IPS-18a (cell line): Measurements from ENCODE around the gene RPL13.

ENCODE experiments used
- H3K27ac ChIP-seq: one replicate; pipeline ENCODE4 v1.5.1; 2013; ENCODE audit warnings: low read length
- H3K27me3 ChIP-seq: one replicate; pipeline ENCODE4 v1.6.1; 2013; ENCODE audit warnings: mild to moderate bottlenecking, low read length; ENCODE audit not compliant: control insufficient read depth, insufficient read depth
- H3K36me3 ChIP-seq: one replicate; pipeline ENCODE4 v1.6.1; 2013; ENCODE audit warnings: low read depth, low read length; ENCODE audit not compliant: control insufficient read depth
- H3K4me1 ChIP-seq: one replicate; pipeline ENCODE4 v1.6.1; 2013; ENCODE audit warnings: low read depth, low read length; ENCODE audit not compliant: control insufficient read depth
- H3K4me3 ChIP-seq: one replicate; pipeline ENCODE4 v1.5.1; 2013; ENCODE audit warnings: low read length
- H3K9ac ChIP-seq: one replicate; pipeline ENCODE4 v1.6.1; 2013; ENCODE audit warnings: mild to moderate bottlenecking, low read length, moderate library complexity
- H3K9me3 ChIP-seq: one replicate; pipeline ENCODE4 v1.6.1; 2013; ENCODE audit warnings: low read depth, low read length; ENCODE audit not compliant: control insufficient read depth

Gene RPL13

GRCh38 chr16:89596957-89597649 is 36.6 kb downstream of the RPL13 start:
- Histone ChIP-seq H3K27ac (no peak overlapping the region), H3K4me3 (no peak overlapping the region), H3K36me3 (no peaks in the 10 kb centered on the region), H3K4me1 (no peaks in the 10 kb centered on the region), H3K9me3 (no peaks in the 10 kb centered on the region), H3K27me3 (no peaks in the 10 kb centered on the region), H3K9ac (no peak overlapping the region)

GRCh38 chr16:89598199-89598598 is 37.7 kb downstream of the RPL13 start:
- no peak overlapping the region for H3K27ac ChIP-seq

DNA sequence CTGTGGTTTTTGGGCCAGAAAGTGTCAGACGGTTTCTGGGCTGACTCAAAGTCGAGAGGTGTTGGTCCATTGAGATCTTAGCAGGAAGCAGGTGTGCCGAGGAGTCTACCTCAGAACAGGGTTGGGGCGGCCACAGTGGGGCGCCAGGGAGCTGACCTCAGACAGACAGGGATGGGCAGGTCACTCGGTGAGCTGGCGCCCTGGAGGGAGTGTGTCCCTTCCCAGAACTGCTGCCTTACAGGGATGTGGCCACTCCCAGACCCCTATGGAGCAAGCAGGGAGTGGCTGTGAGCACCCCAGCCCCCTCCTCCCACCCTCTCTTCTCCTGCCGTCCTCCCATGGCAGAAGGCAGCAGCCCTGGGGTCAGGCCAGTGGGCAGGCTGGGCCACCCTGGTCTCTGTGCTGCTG is 39.0 kb downstream of the RPL13 start:
- Histone ChIP-seq H3K36me3 (no peaks in the 10 kb centered on the region), H3K9ac (no peak overlapping the region), H3K27me3 (no peaks in the 10 kb centered on the region), H3K9me3 (no peaks in the 10 kb centered on the region), H3K27ac (no peak overlapping the region), H3K4me3 (no peak overlapping the region), H3K4me1 (peaks cover 3% of the 10 kb centered on the region)

More at GRCh38 chr16:89598199-89598598, 37.7 kb downstream of the RPL13 start:
- H3K36me3 ChIP-seq = no peaks in the 10 kb centered on the region
- H3K27me3 ChIP-seq = no peaks in the 10 kb centered on the region
- no peak overlapping the region for H3K4me3 ChIP-seq
- peaks cover 3% of the 10 kb centered on the region for H3K4me1 ChIP-seq
- H3K9ac ChIP-seq = no peak overlapping the region
- no peaks in the 10 kb centered on the region for H3K9me3 ChIP-seq

DNA sequence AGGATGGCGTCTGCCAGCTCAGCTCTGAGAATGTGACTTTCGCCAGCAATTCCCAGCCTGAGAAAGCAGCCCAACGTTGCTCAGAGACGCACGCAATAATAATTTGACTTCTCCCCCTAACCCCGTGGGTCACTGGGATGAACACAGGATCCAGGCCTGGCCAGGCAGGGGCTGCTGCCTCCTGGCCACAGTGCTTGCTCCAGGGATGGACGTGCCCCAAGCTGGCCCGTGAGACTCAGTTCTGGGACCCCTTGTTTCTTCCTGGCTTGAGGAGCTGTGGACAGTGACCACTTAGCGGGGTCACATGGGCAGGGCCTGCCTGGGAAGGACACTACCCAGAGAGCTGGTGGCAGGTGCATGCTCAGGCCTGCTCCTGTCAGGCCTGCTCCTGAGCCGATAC is 39.4 kb downstream of the RPL13 start:
- Histone ChIP-seq H3K4me1 (peaks cover 3% of the 10 kb centered on the region), H3K36me3 (no peaks in the 10 kb centered on the region), H3K9me3 (no peaks in the 10 kb centered on the region), H3K27ac (no peak overlapping the region), H3K9ac (no peak overlapping the region), H3K4me3 (no peak overlapping the region), H3K27me3 (no peaks in the 10 kb centered on the region)

DNA sequence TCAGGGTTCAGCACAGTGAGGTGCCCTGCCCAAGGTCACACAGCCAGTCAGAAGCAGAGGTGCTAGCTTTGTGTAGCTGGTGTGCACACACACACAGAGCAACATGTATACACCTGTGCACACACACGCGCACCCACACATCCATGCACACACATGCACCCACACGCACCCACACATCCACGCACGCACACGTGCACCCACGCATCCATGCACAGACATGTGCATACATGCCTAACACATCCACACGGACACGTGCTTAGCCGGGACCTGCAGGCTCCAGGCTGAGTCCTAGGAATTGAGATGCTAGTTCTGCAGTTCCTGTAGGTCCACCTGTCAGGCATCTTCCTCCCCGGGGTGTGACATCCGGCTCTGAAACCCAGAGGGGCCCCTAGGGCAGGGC is 39.9 kb downstream of the RPL13 start:
- Histone ChIP-seq H3K27ac (no peak overlapping the region), H3K36me3 (no peaks in the 10 kb centered on the region), H3K27me3 (no peaks in the 10 kb centered on the region), H3K4me3 (no peak overlapping the region), H3K9me3 (no peaks in the 10 kb centered on the region), H3K4me1 (peaks cover 3% of the 10 kb centered on the region), H3K9ac (no peak overlapping the region)

DNA sequence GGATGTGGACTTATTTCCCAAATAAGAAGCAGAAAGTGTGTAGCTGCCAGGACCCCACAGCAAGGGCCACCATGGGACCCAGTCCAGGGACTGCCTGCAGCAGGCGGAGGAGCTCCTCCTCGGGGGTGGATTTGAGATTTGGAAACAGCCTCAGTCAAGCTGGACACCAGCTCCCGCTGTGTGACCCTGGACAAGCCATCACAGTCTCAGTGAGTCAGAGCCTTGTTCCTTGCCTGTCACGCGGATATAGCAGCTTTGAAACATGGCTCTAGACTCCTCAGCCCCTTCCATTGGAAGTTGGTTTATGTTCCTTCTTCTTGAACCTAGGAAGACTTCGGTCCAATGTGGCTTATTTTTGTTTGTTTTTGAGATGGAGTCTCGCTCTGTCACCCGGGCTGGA is 40.5 kb downstream of the RPL13 start:
- Histone ChIP-seq H3K4me3 (no peak overlapping the region), H3K9me3 (no peaks in the 10 kb centered on the region), H3K27me3 (no peaks in the 10 kb centered on the region), H3K36me3 (no peaks in the 10 kb centered on the region), H3K27ac (no peak overlapping the region), H3K9ac (no peak overlapping the region), H3K4me1 (peaks cover 3% of the 10 kb centered on the region)

DNA sequence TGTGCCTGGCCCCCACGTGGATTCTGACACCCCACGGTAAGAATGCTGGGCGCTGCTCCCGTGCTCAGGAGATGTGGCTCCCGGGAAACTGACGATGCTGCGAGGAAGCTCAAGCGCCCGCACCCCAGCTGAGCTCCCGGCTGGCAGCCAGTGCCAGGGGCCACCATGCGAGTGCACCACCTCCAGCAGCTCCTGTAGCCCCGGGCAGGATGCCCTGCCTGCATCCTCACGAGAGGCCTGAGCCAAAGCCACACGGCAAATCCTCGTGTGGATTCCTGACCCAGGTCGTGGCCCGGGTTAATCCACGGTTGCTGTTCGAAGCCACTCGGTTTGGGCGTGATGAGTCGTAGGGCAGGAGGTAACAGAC is 41.4 kb downstream of the RPL13 start:
- H3K9ac ChIP-seq = no peak overlapping the region
- H3K36me3 ChIP-seq = no peaks in the 10 kb centered on the region
- no peaks in the 10 kb centered on the region for H3K27me3 ChIP-seq
- peaks cover 3% of the 10 kb centered on the region for H3K4me1 ChIP-seq
- no peaks in the 10 kb centered on the region for H3K9me3 ChIP-seq
- H3K4me3 ChIP-seq = no peak overlapping the region
- no peak overlapping the region for H3K27ac ChIP-seq

DNA sequence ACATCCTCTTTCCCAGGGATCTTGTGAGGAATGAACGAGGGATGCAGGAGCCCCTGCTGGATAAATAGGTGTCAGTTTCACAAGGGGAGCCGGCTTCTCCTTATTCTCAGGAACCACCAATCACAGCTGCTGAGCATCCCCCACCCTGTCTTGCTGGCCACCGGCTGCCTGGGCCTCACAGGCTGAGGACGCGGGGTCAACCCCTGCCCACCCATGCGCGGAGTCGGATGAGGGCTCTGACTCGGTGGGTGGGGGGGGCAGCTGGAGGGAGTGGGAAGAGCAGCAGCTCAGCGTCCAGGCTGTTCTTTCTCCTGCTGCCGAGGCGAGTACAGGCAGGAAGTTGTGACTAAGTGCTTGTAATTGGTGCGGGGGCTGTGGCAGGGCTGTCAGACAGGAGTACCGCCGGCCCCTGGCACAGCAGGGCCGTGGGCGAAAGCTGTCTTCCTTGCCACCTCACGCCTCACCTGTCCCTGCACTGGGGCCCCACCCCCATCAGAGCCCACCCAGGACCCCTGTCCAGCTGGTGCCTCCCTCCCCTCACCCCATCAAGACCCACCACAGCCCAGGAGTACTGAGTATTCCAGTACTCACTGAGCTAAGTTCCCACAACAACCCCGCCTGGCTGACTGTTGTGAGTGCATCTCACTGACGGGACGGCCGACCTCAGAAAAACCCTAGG is 41.9 kb downstream of the RPL13 start:
- Histone ChIP-seq H3K4me1 (peaks cover 3% of the 10 kb centered on the region), H3K27ac (no peak overlapping the region), H3K9ac (no peak overlapping the region), H3K36me3 (no peaks in the 10 kb centered on the region), H3K27me3 (no peaks in the 10 kb centered on the region), H3K9me3 (no peaks in the 10 kb centered on the region), H3K4me3 (no peak overlapping the region)

- H3K4me3 ChIP-seq = no peak overlapping the region
- no peaks in the 10 kb centered on the region for H3K9me3 ChIP-seq
- H3K9ac ChIP-seq = no peak overlapping the region
- peaks cover 3% of the 10 kb centered on the region for H3K4me1 ChIP-seq
- no peaks in the 10 kb centered on the region for H3K36me3 ChIP-seq
- H3K27ac ChIP-seq = no peak overlapping the region
- H3K27me3 ChIP-seq = no peaks in the 10 kb centered on the region
Observed at GRCh38 chr16:89602952-89603590, 42.6 kb downstream of the RPL13 start.

DNA sequence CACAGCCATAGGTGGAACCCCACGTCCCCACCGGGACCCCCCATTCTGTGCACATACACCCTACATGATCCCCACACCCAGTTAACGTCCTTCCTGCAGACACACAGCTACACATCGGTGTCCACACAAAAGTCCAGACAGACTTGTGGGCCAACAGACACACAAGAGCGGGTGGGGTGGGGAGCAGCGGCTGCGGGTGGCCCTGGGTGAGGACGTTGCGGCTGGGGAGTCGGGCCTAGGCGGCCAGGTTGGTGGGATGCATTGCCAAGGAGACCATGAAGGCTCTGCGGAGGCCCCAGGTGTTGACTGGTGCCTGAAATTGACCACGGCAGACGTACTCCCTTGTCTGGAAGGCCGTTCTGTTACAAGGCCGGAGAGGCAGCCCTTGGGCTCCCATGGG is 44.3 kb downstream of the RPL13 start:
- H3K36me3 ChIP-seq = no peaks in the 10 kb centered on the region
- H3K9me3 ChIP-seq = no peaks in the 10 kb centered on the region
- no peaks in the 10 kb centered on the region for H3K27me3 ChIP-seq
- no peak overlapping the region for H3K9ac ChIP-seq
- no peak overlapping the region for H3K4me3 ChIP-seq
- no peak overlapping the region for H3K27ac ChIP-seq
- peaks cover 3% of the 10 kb centered on the region for H3K4me1 ChIP-seq

GRCh38 chr16:89605186-89605970 is 44.9 kb downstream of the RPL13 start:
- Histone ChIP-seq H3K27ac (no peak overlapping the region), H3K4me1 (peaks cover 3% of the 10 kb centered on the region), H3K27me3 (no peaks in the 10 kb centered on the region), H3K9me3 (no peaks in the 10 kb centered on the region), H3K9ac (no peak overlapping the region), H3K4me3 (no peak overlapping the region), H3K36me3 (no peaks in the 10 kb centered on the region)
